ENCODE data around the gene GSTCD.
"Not testable (repeated sequence)": the region's sequence is repeated elsewhere in the genome, so short reads cannot be mapped to it uniquely, and the experiment has no call there.

The GSTCD gene

GRCh38 chr4:105808030-105808749 lies 99.6 kb downstream of the GSTCD start:
- DNase-seq: no peak

DNA sequence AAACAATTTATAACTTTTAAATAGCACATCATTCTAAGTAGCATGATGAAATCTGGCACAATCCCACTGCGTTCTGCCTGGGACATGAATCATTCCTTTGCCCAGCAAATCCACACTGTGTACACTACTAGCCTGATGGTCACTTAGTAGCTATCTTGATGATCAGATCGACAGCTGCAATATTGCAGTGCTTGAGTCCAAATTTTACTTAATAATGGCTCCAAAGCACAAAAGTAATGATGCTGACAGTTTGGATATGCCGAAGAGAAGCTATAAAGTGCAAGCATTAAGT lies 100.1 kb downstream of the GSTCD start:
- no peak for DNase-seq

DNA sequence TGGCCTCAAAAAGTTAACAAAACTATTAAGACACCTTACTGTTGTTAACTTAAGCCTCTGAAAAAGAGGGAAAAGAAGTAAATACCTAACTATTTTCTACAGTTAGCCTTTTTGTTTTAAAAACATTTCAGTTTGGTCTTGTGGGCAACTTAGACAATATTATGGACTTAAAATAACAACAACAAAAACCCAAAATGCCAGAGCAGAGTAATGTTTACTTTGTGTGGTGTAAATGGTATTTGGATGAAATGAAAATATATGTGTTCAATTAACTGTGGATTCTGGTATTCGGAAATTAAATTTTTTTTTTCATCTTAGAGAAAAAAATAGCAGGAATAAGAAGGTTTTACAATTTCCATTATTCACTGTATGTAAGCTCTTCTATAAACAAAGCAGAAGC lies 107.1 kb downstream of the GSTCD start:
- no peak for DNase-seq

DNA sequence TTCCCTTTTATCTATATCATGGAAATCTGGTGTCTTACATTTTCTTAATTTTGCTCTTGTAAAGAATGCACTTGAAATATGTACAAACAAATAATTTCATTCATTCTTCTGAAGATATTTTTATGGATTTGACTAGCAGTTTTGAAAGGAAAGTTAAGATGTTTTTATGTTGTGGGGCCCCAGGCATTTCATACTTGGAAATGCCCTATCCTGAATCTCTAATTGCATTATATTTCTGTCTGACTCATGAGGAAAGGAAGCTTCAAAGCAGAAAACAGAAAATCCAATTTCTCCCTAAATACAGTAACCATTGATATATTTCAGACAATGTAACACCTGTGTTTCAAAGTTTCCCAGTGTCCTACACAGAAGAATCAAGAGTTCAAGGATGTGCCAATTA lies 113.5 kb downstream of the GSTCD start:
- no peak for DNase-seq

DNA sequence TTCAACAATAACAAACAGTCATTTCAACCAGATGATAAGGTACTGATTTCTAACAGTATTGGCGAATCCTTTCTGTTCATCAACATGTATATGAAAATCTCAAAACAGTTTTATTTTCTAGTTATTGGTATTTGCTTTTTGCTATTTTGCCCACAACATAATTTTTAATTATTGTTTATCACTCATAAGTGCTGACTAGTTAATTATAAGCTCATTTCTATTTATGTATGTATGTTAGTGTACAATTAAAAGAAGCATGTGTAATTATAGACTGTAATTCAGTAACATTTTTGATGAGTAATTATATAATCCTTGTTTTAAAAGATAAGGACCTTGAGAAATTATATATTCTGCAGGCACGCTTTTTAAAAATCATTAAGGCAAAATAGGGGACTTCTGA lies 119.5 kb downstream of the GSTCD start:
- DNase-seq: no peak

GRCh38 chr4:105831189-105831588 lies 122.6 kb downstream of the GSTCD start:
- DNase-seq: no peak

DNA sequence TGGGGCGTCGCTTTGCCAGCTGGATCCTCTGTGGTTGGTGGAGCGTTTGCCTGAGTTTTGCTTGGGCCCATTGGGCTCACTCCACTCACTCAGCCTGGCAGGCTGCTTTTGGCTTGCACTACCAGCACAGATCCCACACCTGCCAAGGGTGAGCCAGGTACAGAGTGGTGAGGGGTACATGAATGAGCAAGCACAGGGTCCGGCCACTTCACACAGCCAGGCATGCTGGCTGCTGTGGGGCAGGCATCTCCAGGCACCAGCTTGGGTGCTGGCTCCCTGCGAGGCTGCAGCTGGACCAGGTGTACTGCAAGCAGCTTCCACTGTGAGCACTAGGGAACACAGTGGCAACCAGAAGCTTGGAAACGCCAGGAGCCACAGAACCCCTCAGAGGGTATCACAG lies 126.6 kb downstream of the GSTCD start:
- no peak for DNase-seq

- no peak for DNase-seq
Observed at GRCh38 chr4:105836537-105836936, 128.0 kb downstream of the GSTCD start.

GRCh38 chr4:105837037-105837436 lies 128.5 kb downstream of the GSTCD start:
- no peak for DNase-seq

DNA sequence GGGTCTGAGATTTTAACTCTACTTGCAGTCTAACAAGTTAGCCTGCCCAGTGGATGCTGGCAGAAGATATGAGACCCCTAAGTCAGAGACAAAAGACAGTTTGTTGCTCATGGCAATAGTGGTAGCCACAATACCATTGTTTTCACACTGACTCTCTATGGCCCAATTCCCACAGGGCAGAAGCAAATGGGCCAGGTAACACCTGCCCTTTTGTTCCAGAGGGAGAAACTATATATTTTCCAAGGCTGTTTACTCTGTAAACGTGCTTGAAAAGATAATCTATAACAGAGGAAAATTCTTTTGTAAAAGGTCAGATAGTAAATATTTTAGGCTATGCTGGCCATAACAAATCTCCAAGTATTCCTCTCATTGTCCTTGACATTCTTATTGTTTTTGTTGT lies 129.5 kb downstream of the GSTCD start:
- no peak for DNase-seq

GRCh38 chr4:105840426-105841174 lies 132.0 kb downstream of the GSTCD start:
- no peak for DNase-seq

DNA sequence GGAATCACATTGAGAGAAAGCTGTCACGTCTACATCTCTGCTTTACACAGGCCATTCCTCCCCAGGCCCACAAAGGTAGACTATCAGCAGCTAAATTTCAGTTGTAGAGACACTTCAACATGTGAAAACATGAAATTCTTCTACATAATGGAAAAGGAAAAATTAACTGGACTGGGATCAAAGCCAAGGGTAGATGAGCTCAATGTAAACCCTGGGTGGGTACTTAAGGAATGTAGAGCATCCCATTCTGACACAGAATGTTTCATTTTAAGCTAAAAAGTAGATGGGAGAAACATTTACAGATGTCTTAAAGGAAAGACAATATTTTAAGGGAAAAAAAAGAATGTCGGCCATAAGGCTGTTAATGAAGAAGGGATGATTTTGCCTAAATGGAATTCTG lies 135.4 kb downstream of the GSTCD start:
- DNase-seq: no peak

DNA sequence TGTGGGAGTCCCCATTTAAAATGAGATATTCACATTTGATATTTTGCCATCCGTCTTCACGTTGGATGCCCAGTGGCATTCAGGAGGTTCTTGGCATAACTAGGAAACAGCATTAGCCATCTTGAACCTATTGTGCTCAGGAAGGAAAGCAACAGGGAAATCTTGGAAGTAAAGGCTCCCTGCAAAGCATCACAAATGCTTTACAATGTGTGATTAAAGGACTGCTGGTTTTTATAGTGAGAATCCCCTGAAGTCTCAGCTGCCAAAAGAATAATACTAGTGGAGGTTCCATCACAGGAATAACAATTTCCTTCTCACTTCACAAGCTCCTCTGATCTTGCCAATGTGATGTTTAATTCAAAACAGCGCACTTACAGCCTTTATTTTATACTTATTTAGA lies 137.0 kb downstream of the GSTCD start:
- DNase-seq: no peak

DNA sequence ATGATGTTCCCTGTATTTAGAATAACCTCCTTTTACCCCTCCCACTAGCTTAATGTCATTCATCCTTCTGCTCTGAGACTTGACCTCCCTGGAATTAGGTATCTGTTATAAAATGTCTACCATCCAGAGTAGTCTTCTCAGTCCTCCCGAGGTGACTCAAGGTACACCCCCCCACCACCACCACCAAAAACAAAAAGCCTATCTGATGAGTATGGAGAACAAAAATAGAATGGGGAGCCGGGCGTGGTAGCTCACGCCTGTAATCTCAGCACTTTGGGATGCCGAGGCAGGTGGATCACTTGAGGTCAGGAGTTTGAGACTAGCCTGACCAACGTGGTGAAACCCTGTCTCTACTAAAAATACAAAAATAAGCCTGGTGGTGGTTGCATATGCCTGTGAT lies 139.8 kb downstream of the GSTCD start:
- DNase-seq: not testable (repeated sequence)

DNA sequence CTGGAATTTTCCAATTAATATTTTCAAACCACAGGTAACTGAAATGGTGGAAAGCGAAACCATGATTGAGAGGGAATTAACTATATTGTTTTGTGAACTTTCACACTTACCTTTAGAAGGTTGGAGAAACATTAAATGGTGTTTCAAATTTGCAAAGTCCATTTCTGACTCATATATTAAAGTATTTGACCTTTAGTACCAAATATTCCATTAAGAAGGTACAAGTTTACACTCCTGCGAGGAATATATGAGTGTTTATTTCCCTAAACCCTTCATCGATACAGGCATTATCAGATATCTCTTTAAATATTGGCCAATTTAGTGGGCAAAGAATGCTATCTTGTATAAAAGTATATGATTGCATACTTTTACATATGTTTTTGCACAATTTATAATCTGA lies 142.6 kb downstream of the GSTCD start:
- DNase-seq: no peak

- not testable (repeated sequence) for DNase-seq
Observed at GRCh38 chr4:105852230-105852629, 143.6 kb downstream of the GSTCD start.

DNA sequence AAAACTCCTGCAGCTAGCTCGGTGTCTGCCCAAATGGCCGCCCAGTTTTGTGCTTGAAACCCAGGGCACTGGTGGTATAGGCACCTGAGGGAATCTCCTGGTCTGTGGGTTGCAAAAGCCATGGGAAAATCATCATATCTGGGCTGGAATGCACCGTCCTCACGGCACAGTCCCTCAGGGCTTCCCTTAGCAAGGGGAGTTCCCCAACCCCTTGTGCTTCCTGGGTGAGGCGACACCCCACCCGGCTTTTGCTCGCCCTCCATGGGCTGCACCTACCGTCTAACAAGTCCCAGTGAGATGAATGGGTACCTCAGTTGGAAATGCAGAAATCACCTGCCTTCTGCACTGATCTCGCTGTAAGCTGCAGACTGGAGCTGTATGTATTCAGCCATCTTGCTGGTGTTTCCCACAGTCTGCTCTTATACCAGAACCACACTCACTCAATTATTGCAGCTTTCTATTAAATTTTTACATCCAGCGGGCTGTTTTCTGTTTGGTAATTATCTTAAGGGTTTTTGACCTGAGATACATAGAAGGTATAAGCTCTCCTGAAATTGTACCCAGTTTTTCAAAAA lies 150.0 kb downstream of the GSTCD start:
- DNase-seq: no peak

GRCh38 chr4:105859233-105859632 lies 150.6 kb downstream of the GSTCD start:
- DNase-seq: no peak

DNA sequence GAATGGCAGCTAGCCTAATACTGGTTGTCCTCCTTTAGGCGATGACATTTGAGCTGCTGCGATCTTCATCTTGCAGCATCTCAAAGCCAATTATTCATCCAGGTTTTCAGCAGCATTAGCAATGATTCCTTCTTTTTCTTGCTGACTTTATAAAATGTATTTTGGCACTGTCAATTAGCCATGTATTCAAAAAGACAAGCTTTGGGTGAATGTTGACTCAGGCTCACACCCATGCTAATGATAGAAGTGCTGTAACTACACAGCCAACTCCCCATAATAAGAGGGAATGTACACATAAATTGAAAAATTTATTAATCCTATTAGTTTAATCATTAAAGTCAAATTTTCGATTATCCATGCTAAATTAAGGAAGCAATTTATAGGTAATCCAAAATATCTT lies 162.4 kb downstream of the GSTCD start:
- no peak for DNase-seq

GRCh38 chr4:105871997-105872396 lies 163.4 kb downstream of the GSTCD start:
- no peak for DNase-seq

DNA sequence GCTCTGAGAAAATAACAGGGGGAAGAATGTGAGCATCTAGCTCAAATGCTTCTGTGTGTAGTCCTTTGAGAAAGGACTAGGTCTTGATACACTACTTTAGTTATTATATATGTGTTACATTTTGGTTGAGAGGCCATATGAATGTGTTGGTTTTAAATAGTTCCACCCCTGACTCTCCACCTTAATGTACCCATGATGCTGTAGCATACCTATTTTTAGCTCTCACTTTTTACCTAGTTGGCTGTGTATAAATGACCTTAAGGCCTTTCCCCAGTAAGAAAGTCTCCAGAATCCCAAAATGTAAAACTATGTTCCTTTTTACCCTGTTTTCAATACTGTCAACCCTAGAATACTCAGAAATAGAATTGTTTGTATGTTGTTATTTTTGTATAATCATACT lies 166.6 kb downstream of the GSTCD start:
- no peak for DNase-seq

DNA sequence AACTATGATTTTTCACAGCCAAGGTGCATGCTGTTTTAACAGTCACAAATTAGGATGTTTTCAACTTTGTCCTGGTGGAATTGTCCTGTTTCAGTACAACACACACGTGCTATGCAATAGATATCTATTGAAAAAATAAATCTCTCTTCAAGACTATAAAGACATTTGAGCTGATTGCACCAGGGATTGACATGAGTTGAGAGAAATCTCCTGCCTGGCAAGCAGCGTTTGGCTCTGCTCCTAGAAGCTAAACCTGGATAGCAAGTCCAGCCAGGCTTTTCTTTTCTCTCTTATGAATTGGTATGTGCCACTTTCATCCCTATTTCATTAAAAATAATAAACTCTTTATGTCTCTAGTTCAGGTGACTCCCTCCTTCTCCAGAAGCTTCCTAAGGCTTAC lies 170.1 kb downstream of the GSTCD start:
- DNase-seq: no peak

DNA sequence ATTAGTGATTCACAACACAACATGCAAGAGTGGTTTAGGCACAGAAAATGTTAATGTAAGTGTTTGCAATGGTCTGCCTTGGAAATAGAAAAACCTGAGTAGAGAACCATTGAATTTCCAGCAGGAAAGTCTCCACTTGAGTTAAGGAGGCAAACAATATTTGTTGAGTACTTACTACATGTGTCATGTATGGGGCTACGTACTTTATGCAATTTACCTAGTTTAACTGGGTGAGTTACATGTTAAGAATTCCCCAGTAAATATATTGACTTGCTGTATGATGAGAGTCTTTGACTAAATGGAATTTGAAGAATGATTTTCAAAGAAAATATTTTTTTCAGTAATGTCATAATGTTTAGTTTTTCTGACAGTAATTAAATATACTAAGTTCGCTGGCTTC lies 178.9 kb downstream of the GSTCD start:
- DNase-seq: no peak

Data from CD4-positive, alpha-beta T cell treated with Interleukin-6 for 4 hours (primary cell).